Skeletal muscle tissue (tissue), 4 donors: Measurements from ENCODE around the gene BCL2L13. TPM values are rescaled to one million over a fixed set of nuclear protein-coding genes. Genes with fewer than 3 reads are reported as not detected.
A peak's percentile ranks its signal among the peaks of the same experiment; 100 is the strongest.

Experiments
- H3K27ac ChIP-seq: one replicate; pipeline ENCODE4 v1.7.0; 2013; ENCODE audit warnings: mild to moderate bottlenecking, low read depth, low read length, inconsistent platforms
- H3K27me3 ChIP-seq, 3 donors: one replicate each; pipeline ENCODE4 v1.7.0; 2013; ENCODE audit warnings: low read length in 3 of 3; ENCODE audit not compliant: control insufficient read depth in 3 of 3, insufficient read depth in 3 of 3
- H3K36me3 ChIP-seq, 3 donors: one replicate each; pipeline ENCODE4 v1.7.0; 2013; ENCODE audit warnings: low read length in 3 of 3; ENCODE audit not compliant: control insufficient read depth in 3 of 3, insufficient read depth in 3 of 3
- H3K4me1 ChIP-seq, 3 donors: one replicate each; pipeline ENCODE4 v1.7.0; 2013; ENCODE audit warnings: low read length in 3 of 3, mild to moderate bottlenecking in 3 of 3; ENCODE audit not compliant: control insufficient read depth in 3 of 3, insufficient read depth in 3 of 3
- H3K4me3 ChIP-seq, 3 donors: one replicate each; pipeline ENCODE4 v1.7.0; 2013; ENCODE audit warnings: low read length in 3 of 3
- H3K9ac ChIP-seq, 3 donors: one replicate each; pipeline ENCODE4 v1.7.0; 2013; ENCODE audit warnings: low read length in 3 of 3, mild to moderate bottlenecking in 3 of 3, moderate library complexity in 2 of 3, low read depth in 1 of 3
- H3K9me3 ChIP-seq, 3 donors: one replicate each; pipeline ENCODE4 v1.7.0; 2013; ENCODE audit warnings: low read length in 3 of 3; ENCODE audit not compliant: control insufficient read depth in 3 of 3
- total RNA-seq: library from RNA; depleted of rRNA; stranded (reverse); fragments of >200 nt; gene quantifications from one replicate; pipeline ENCODE4 v1.2.3, GENCODE V29; 2014
- donor health status: Osteomylitis.

BCL2L13 gene
- total RNA-seq, 1 donor from 2014 or later = 41.2 TPM

DNA sequence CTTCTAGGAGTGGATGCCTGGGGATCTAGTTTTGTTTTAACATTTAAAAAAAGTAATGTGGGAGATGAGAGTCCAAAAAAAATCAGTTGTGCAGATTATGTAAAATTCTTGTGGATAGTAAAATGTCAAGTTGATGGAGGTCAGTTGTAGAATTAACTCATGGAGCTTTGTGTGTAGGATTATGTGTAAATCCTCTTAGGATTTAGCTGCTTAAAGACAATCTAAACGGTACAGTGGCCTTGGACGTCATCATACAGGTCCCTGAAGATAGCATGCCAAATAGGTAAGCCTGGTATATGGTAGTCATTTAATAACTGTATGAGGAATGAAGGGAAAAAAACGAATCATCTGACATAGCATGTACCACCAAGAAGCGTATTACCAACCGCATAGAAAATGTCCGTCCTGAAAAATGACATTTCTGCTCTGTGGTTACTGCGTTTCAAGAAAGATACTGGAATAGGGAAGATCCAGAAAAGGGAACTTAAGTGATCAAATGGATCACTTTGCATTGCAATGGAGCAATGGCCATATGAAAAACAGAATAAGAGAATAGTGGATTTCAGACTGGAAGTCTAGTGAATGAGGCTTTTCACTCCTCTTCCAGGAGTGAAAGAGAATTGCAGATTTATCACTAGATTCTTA, 61.3 kb downstream of the BCL2L13 start:
- H3K9ac ChIP-seq = no peak overlapping the region
- no peak overlapping the region for H3K4me3 ChIP-seq
- no peaks in the 10 kb centered on the region for H3K4me1 ChIP-seq
- H3K27me3 ChIP-seq = no peaks in the 10 kb centered on the region
- H3K9me3 ChIP-seq = no peaks in the 10 kb centered on the region
- peaks cover 2 to 24% (median 17%) of the 10 kb centered on the region in 3 donors for H3K36me3 ChIP-seq
- no peak overlapping the region for H3K27ac ChIP-seq

DNA sequence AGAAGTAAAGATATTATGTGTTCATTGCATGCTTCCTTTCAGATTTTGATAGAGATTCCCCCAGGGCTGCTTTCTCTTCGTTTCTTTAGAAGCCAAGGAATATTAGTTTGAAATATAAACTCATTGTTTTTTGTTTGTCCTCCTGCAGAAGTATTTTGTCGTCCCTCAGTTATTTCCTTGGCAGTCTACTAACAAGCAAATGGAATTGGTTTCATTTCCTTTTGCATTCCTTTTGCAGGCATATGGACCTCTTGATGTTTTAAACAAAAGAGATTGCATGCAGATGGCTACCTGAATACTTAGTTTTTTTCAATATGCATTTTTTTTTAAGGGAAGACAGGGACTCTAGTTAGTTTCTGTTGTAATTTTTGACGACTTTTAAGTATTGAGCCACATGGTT, 62.2 kb downstream of the BCL2L13 start:
- H3K36me3 ChIP-seq = peaks cover 2 to 20% (median 18%) of the 10 kb centered on the region in 3 donors
- H3K9me3 ChIP-seq = no peaks in the 10 kb centered on the region
- H3K4me3 ChIP-seq = no peak overlapping the region
- H3K27me3 ChIP-seq = no peaks in the 10 kb centered on the region
- H3K9ac ChIP-seq = no peak overlapping the region
- peaks cover 0 to 3% (median 3%) of the 10 kb centered on the region in 3 donors for H3K4me1 ChIP-seq
- no peak overlapping the region for H3K27ac ChIP-seq

DNA sequence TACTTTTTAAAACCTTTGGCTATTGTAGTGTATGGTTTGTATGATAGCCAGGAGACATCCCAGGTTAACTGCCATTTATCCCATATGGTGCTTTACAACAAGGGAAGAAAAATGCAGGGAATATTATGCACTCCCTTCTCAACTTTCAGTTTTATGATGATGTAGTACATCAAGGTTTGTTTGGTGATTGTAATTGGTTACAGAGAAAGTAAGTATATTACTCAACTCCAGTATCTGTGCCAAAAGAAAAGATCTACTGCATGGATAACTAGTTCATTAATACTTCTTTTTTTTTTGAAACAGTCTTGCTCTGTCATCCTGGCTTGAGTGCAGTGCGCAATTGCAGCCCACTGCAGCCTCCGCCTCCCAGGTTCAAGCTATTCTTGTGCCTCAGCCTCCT, 65.3 kb downstream of the BCL2L13 start:
- Histone ChIP-seq H3K4me1 (peaks cover 0 to 7% (median 6%) of the 10 kb centered on the region in 3 donors), H3K36me3 (peaks cover 2 to 16% (median 14%) of the 10 kb centered on the region in 3 donors), H3K27me3 (no peaks in the 10 kb centered on the region), H3K4me3 (no peak overlapping the region), H3K9ac (no peak overlapping the region), H3K9me3 (no peaks in the 10 kb centered on the region), H3K27ac (no peak overlapping the region)

DNA sequence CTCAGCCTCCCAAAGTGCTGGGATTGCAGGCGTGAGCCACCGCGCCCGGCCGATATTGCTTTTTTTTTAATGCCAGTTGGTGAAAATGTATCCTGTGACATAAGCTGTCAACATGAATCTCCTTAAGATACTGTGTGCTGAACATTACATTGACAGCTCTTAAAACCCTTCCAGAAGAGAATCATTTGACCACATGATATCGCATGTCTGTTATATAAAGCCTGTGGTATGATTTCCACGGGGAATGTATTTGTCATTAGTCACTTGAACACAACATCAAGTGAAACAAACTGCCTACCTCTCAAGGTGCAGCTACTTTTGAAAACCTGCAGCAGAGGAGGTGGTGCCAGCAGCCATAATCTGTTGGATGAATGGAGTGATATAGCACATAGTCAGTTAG, 67.0 kb downstream of the BCL2L13 start:
- Histone ChIP-seq H3K4me1 (peaks cover 0 to 7% (median 6%) of the 10 kb centered on the region in 3 donors), H3K9ac (no peak overlapping the region), H3K36me3 (peaks cover 2 to 16% (median 14%) of the 10 kb centered on the region in 3 donors), H3K27ac (peak overlapping the region; percentile 67), H3K27me3 (no peaks in the 10 kb centered on the region), H3K9me3 (no peaks in the 10 kb centered on the region), H3K4me3 (no peak overlapping the region)

DNA sequence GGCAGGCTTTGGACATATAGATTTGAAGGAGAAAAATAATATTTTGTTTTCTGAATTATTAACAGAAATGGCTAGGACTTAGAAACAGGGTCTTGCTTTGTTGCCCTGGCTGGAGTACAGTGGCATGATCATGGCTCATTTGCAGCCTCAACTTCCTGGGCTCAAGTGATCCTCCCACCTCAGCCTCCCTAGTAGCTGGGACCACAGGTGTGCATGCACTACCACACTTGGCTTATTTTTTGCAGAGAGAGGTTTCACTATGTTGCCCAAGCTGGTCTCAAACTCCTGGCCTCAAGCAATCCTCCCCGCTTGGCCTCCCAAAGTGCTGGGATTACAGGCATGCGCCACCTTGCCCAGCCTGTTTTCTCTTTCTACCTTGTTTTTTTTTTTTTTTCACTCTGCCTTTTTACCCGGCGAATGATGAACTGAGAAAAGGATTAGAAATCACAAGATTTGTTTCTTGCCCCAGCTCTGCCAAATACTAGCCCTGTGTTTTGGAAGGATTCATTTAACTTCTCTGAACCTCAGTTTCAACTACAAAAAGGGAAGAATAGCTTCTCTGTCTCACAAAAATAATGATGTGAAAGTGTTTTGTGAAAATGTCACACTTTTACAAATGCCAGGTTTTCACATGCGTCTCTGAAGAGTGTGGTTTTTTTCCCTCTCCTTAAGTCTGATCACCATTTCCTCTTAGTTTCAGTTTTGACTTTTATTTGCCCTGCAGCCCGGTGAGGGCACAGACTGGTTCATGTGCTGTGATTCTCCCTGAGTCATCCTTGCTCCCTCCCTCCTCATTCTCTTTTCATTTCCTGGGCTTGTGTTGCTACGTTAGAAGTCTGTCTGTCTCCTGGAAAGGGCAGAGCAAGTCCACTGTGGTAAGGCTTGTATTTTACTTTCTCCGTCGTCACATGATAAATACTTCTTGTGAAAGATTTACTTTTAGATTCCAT, 67.7 kb downstream of the BCL2L13 start:
- peak overlapping the region; percentile 67 for H3K27ac ChIP-seq
- H3K9ac ChIP-seq = peak overlapping the region; percentile 10 to 73 (median 59)
- H3K4me1 ChIP-seq = peaks cover 0 to 7% (median 6%) of the 10 kb centered on the region in 3 donors
- H3K4me3 ChIP-seq = peak overlapping the region; percentile 28 to 64 (median 45)
- no peaks in the 10 kb centered on the region for H3K9me3 ChIP-seq
- H3K27me3 ChIP-seq = no peaks in the 10 kb centered on the region
- peaks cover 2 to 16% (median 14%) of the 10 kb centered on the region in 3 donors for H3K36me3 ChIP-seq

DNA sequence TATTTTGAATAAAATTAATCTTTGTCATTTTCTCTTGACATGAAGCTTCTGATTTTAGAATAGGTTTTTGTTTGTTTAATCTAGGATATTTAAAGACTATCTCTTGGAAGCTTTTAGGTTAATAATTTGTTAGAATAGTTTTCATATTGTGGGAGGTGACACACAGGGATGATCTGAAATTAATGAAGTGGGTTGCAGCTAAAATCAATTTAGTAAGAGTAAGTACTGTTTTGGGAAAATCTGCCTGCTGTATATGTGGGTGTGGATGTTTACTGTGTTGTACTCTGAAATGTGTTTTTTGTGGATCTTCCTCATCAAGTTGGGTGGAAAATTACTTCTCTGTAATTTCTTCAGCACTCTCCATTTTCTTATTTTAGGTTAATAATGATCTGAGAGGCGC, 68.4 kb downstream of the BCL2L13 start:
- Histone ChIP-seq H3K27ac (peak overlapping the region; percentile 67), H3K9ac (peak overlapping the region; percentile 7 to 73 (median 24)), H3K4me3 (peak overlapping the region; percentile 28 to 64 (median 45)), H3K9me3 (no peaks in the 10 kb centered on the region), H3K4me1 (peaks cover 0 to 7% (median 6%) of the 10 kb centered on the region in 3 donors), H3K27me3 (no peaks in the 10 kb centered on the region), H3K36me3 (peaks cover 2 to 16% (median 14%) of the 10 kb centered on the region in 3 donors)

DNA sequence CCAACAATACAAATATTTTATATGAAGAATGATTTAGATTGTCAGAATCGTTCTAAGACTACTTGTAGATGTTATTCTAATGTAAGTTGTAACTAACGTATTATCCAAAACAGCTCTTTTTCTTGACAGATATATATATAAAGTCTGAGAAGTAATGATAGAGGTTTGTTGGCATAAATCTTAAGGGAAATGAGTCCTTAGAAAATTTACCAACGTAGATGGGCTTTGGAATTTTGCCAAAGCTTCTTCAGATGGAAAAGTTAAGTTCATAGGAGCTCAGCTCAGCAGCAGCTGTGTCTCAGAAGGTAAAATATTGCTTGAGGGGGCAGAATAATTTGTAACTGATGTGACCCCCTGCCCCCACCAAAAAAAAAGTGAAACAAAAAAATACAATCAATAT, 69.0 kb downstream of the BCL2L13 start:
- Histone ChIP-seq H3K27me3 (no peaks in the 10 kb centered on the region), H3K27ac (peak overlapping the region; percentile 67), H3K36me3 (peaks cover 2 to 13% (median 8%) of the 10 kb centered on the region in 3 donors), H3K9me3 (no peaks in the 10 kb centered on the region), H3K4me1 (peaks cover 0 to 7% (median 6%) of the 10 kb centered on the region in 3 donors), H3K4me3 (peak overlapping the region in 2 of 3 donors; percentile 45 to 64), H3K9ac (peak overlapping the region in 2 of 3 donors; percentile 24 to 73)

DNA sequence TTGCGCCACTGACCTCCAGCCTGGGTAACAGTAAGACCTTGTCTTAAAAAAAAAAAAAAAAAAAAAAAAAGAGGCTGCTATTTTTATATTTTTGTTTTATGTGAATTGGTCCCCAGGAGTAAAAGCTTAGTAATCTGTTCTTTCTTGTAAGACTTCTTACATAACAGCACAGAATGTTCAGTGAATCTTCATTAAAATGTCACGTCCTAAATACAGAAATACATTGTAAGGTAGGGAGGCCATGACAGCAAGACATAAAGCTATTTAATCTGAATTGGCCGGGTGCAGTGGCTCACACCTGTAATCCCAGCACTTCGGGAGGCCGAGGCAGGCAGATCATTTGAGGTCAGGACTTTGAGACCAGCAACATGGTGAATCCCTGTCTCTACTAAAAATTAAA, 71.5 kb downstream of the BCL2L13 start:
- Histone ChIP-seq H3K27me3 (no peaks in the 10 kb centered on the region), H3K9ac (no peak overlapping the region), H3K4me3 (no peak overlapping the region), H3K4me1 (peaks cover 0 to 7% (median 6%) of the 10 kb centered on the region in 3 donors), H3K36me3 (peaks cover 0 to 4% (median 0%) of the 10 kb centered on the region in 3 donors), H3K9me3 (no peaks in the 10 kb centered on the region), H3K27ac (no peak overlapping the region)

DNA sequence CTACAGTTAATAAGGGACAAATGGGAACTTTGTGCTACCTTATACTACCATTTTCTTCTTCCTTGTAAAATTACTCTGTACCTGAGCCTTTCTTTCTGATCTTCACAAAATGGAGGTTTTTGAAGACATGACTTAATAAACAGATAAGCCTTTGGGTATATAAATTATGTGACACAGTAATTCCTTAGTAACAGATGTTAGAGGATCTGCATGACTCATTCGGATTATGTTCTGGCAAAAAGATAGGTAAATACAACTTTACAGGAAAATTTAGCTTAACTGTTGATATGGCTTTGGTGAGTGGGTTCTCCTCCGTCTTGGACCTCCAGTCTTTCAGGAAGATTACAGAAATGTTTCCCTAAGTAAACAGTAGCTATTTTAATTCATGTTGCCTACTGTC, 73.9 kb downstream of the BCL2L13 start:
- H3K36me3 ChIP-seq = no peaks in the 10 kb centered on the region
- H3K9me3 ChIP-seq = no peaks in the 10 kb centered on the region
- no peak overlapping the region for H3K4me3 ChIP-seq
- H3K9ac ChIP-seq = no peak overlapping the region
- H3K27me3 ChIP-seq = no peaks in the 10 kb centered on the region
- H3K4me1 ChIP-seq = peaks cover 0 to 8% (median 7%) of the 10 kb centered on the region in 3 donors
- H3K27ac ChIP-seq = no peak overlapping the region

DNA sequence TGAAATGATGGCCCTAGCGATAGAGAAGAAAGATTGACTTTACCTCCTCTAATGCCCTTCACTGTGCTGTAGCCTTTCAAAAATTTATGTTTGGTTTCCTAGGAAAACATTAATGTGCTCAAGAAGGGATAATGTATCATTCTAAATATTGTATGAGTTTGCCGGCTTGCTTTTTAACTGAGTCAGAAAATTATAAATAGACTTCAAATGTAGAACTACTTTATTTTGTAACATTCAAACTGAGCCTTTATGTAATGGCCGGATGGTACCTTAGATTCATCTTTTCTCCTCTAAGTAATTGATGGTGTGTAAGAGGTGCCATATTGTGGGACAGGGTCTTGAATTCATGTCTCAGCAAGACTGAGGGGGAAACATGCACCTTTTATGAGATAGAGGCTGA, 78.0 kb downstream of the BCL2L13 start:
- Histone ChIP-seq H3K9ac (no peak overlapping the region), H3K9me3 (no peaks in the 10 kb centered on the region), H3K36me3 (no peaks in the 10 kb centered on the region), H3K27me3 (no peaks in the 10 kb centered on the region), H3K4me3 (no peak overlapping the region), H3K4me1 (peaks cover 0 to 9% (median 8%) of the 10 kb centered on the region in 3 donors), H3K27ac (no peak overlapping the region)
